Vagina (tissue), 2 donors: ENCODE results near the gene PBLD.

Experiments used
- POLR2AphosphoS5 ChIP-seq, 2 donors: sonication (generic); formaldehyde crosslinking; IDR thresholded peaks; one replicate each; pipeline ENCODE4 v1.9.0; 2017; ENCODE audit warnings: antibody characterized with exemption in 2 of 2, mild to moderate bottlenecking in 2 of 2, low read depth in 1 of 2; ENCODE audit not compliant: insufficient read depth in 1 of 2
- TF ChIP-seq, protein P1 (sequence below), 3 experiments: fragments of 450-650 bp in 2 of 3; fragments of 200-600 bp in 1 of 3; sonication (generic) in 1 of 3; IDR thresholded peaks; one replicate each; pipeline ENCODE4 v1.5.1; 2017 to 2019; ENCODE audit warnings: antibody characterized with exemption in 3 of 3, mild to moderate bottlenecking in 2 of 3, moderate library complexity in 2 of 3

DNA sequence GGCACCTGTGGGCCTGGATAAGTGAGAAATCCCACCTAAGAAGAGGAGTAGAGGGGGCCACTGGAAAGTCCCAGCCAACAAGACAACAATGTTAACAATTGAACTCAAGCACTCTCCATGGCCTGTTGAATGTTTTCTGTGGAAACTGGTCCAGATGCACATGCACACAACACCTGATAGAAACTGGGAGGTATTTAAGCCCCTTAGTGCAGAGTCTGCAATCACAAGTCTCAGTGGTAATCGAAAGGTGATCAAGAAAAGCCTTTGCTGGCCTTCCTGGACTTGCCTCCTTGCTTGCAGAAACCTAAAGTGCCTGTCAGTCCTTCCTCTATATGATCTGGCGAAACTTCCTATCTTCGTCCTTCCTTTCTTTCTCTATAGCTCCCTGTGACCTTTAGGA, 31.4 kb downstream of the PBLD start:
- TF ChIP-seq, protein P1, sequence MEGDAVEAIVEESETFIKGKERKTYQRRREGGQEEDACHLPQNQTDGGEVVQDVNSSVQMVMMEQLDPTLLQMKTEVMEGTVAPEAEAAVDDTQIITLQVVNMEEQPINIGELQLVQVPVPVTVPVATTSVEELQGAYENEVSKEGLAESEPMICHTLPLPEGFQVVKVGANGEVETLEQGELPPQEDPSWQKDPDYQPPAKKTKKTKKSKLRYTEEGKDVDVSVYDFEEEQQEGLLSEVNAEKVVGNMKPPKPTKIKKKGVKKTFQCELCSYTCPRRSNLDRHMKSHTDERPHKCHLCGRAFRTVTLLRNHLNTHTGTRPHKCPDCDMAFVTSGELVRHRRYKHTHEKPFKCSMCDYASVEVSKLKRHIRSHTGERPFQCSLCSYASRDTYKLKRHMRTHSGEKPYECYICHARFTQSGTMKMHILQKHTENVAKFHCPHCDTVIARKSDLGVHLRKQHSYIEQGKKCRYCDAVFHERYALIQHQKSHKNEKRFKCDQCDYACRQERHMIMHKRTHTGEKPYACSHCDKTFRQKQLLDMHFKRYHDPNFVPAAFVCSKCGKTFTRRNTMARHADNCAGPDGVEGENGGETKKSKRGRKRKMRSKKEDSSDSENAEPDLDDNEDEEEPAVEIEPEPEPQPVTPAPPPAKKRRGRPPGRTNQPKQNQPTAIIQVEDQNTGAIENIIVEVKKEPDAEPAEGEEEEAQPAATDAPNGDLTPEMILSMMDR (IDR thresholded peaks at IDR 0.05), result no peak
- TF ChIP-seq POLR2AphosphoS5 (IDR thresholded peaks at IDR 0.05; ENCODE audit: insufficient read depth in 1 of 2, low read depth in 1 of 2), result no peak
